Kidney glomerular epithelial cell (primary cell): Measurements from ENCODE around the gene NTRK2.
"Not testable (repeated sequence)": the region's sequence is repeated elsewhere in the genome, so short reads cannot be mapped to it uniquely, and the experiment has no call there.

Source experiments
- DNase-seq: peaks from one replicate; lab custom pipeline; 2025; lab: John Stamatoyannopoulos, UW

Gene NTRK2

DNA sequence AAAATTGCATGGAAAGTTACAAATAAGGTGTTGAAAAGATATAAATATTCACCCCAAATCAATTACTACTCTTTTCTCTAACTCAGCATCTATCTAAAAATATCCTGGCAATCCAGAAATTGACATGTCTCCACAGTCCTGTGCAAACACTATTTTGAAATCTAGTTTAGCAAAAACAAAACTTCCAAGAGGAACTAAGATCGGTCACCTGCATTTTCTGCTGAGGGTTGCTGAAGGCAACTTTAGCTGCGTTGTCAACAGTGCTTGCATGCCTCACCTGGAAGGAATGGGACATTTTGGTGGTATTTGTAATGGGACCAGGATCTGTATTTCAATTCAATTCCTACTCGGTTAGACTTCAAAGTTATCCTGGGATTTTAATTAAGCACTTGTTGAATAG lies 398.3 kb downstream of the NTRK2 start:
- no peak for DNase-seq

DNA sequence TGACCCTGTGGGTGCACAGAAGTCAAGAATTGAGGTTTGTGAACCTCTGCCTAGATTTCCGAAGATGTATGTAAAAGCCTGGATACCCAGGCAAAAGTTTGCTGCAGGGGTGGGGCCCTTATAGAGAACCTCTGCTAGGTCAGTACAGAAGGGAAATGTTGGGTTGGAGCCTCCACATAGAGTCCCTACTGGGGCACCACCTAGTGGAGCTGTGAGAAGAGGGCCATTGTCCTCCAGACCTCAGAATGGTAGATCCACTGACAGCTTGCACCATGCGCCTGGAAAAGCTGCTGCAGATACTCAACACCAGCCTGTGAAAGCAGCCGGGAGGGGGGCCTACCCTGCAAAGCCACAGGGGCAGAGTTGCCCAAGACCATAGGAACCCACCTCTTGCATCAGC lies 399.9 kb downstream of the NTRK2 start:
- not testable (repeated sequence) for DNase-seq
